Transverse colon (tissue), 4 donors: ENCODE results near the gene EFNA1. TPM values are rescaled to one million over a fixed set of nuclear protein-coding genes. Genes with fewer than 3 reads are reported as not detected.

ENCODE experiments used
- DNase-seq: peaks from one replicate; pipeline ENCODE4 v3.0.0-alpha.2; 2019
- H3K27ac ChIP-seq, 4 donors: fragments of 200-600 bp; sonication (generic); 2 replicates each; pipeline ENCODE4 v1.5.1; 2016 to 2018; ENCODE audit warnings: inconsistent platforms in 4 of 4
- H3K27me3 ChIP-seq: fragments of 200-600 bp; sonication (generic); 2 replicates; pipeline ENCODE4 v1.5.1; 2017; ENCODE audit warnings: inconsistent platforms
- H3K36me3 ChIP-seq, 4 donors: fragments of 200-600 bp; sonication (generic); 2 replicates each; pipeline ENCODE4 v1.5.1; 2017 to 2019; ENCODE audit warnings: inconsistent platforms in 4 of 4
- H3K4me1 ChIP-seq, 4 donors: fragments of 200-600 bp; sonication (generic); 2 replicates each; pipeline ENCODE4 v1.5.1; 2017 to 2020; ENCODE audit warnings: inconsistent platforms in 4 of 4
- H3K4me3 ChIP-seq, 4 donors: fragments of 200-600 bp; sonication (generic); 1 replicate in 1 of 4; 2 replicates in 3 of 4; pipeline versions ENCODE4 v1.5.1 to v1.6.1; 2017 to 2019; ENCODE audit warnings: inconsistent platforms in 4 of 4
- H3K9me3 ChIP-seq, 2 donors: fragments of 200-600 bp; sonication (generic); 2 replicates each; pipeline ENCODE4 v1.5.1; 2017 to 2019; ENCODE audit warnings: inconsistent platforms in 2 of 2
- EP300 ChIP-seq: sonication (generic); formaldehyde crosslinking; IDR thresholded peaks from one replicate; pipeline ENCODE4 v1.6.1; 2017; ENCODE audit warnings: antibody characterized with exemption, low read depth
- POLR2A ChIP-seq: fragments of 450-650 bp; IDR thresholded peaks from one replicate; pipeline ENCODE4 v1.6.1; 2016; ENCODE audit warnings: antibody characterized with exemption, mild to moderate bottlenecking, moderate library complexity
- POLR2AphosphoS5 ChIP-seq, 3 donors: sonication (generic); formaldehyde crosslinking; IDR thresholded peaks; one replicate each; pipeline ENCODE4 v1.6.1; 2016; ENCODE audit warnings: antibody characterized with exemption in 3 of 3
- WGBS, 2 donors: methylation state at CpG; one replicate each; pipeline ENCODE4 v1.1.5; 2018; ENCODE audit warnings: low coverage in 1 of 2; 5-methylcytosine and 5-hydroxymethylcytosine counted together
- in situ Hi-C, 4 donors: fragments of 200-750 bp; cut with MboI; loops; one replicate each; pipeline versions ENCODE4 v1.15.0 to v1.15.1; 2017; ENCODE audit warnings: low sequenced_read_pairs in 3 of 4, low pct_ligation_motif_present in 1 of 4, low pct_unique_long_range_greater_than_20kb in 1 of 4
- intact Hi-C: fragments of 100-400 bp; cut with DNase I; formaldehyde crosslinking; loops from one replicate; pipeline ENCODE4 v1.15.1; 2023; ENCODE audit warnings: low total_unique reads
- total RNA-seq, 4 donors: library from RNA; depleted of rRNA; stranded (reverse); fragments of >200 nt; gene quantifications; one replicate each; pipeline ENCODE4 v1.1.0, GENCODE V29; 2016
- TF ChIP-seq, protein P1 (sequence below), 5 experiments: fragments of 200-600 bp in 3 of 5; fragments of 450-650 bp in 2 of 5; sonication (generic) in 3 of 5; IDR thresholded peaks; 1 replicate in 2 of 5; 2 replicates in 3 of 5; pipeline ENCODE4 v1.5.1; 2016 to 2017; ENCODE audit warnings: antibody characterized with exemption in 5 of 5, inconsistent platforms in 3 of 5, mild to moderate bottlenecking in 2 of 5, moderate library complexity in 1 of 5

The EFNA1 gene
- total RNA-seq, 4 donors from 2014 or later = 18.5 to 108 (median 62.7) TPM

DNA sequence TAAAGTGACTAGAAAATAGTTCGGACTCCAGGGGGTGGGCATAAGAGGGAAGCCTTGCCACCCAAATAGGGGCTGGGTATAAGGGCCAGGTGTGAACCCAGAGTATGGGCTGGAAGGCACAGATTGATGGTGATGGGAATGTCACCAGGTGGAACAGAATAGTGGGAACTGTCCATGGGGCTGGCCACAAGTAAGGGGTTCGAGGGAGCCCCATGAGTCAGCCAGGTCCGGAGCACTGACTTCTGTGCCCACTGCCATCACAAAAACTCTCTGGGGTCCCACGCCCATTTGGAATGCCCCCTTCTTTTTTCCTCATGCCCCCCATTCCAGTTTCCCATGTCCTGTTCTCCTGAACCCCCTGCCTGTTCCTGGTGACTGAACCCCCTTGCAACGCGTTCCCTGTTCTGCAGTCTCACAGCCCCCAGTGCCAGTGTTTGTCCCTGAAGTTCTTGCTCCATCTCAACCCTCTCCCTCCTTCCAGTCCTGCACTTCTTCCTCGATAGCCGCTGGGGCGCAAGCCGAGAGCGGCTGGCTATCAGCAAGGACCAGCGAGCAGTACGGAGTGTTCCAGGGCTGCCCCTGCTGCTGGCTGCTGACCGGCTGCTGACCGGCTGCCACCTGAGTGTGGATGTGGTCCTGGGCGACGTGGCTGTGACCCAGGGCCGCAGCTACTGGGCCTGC is 53.8 kb downstream of the EFNA1 start:
- Histone ChIP-seq H3K9me3 (no peaks in the 10 kb centered on the region), H3K4me3 (no peak overlapping the region), H3K27ac (no peak overlapping the region), H3K4me1 (peaks cover 10 to 24% (median 21%) of the 10 kb centered on the region in 4 donors), H3K27me3 (no peaks in the 10 kb centered on the region), H3K36me3 (no peaks in the 10 kb centered on the region)
- no peak for TF ChIP-seq POLR2AphosphoS5 (IDR thresholded peaks at IDR 0.05)
- TF ChIP-seq, protein P1, sequence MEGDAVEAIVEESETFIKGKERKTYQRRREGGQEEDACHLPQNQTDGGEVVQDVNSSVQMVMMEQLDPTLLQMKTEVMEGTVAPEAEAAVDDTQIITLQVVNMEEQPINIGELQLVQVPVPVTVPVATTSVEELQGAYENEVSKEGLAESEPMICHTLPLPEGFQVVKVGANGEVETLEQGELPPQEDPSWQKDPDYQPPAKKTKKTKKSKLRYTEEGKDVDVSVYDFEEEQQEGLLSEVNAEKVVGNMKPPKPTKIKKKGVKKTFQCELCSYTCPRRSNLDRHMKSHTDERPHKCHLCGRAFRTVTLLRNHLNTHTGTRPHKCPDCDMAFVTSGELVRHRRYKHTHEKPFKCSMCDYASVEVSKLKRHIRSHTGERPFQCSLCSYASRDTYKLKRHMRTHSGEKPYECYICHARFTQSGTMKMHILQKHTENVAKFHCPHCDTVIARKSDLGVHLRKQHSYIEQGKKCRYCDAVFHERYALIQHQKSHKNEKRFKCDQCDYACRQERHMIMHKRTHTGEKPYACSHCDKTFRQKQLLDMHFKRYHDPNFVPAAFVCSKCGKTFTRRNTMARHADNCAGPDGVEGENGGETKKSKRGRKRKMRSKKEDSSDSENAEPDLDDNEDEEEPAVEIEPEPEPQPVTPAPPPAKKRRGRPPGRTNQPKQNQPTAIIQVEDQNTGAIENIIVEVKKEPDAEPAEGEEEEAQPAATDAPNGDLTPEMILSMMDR (IDR thresholded peaks at IDR 0.05) = no peak
- no peak for TF ChIP-seq EP300
- in situ Hi-C loops = no loop called here
- 95 to 100% methylated on average over 2 to 18 of the region's 18 CpGs for WGBS, 2 donors
- no peak for DNase-seq
- intact Hi-C loops = no loop called here

DNA sequence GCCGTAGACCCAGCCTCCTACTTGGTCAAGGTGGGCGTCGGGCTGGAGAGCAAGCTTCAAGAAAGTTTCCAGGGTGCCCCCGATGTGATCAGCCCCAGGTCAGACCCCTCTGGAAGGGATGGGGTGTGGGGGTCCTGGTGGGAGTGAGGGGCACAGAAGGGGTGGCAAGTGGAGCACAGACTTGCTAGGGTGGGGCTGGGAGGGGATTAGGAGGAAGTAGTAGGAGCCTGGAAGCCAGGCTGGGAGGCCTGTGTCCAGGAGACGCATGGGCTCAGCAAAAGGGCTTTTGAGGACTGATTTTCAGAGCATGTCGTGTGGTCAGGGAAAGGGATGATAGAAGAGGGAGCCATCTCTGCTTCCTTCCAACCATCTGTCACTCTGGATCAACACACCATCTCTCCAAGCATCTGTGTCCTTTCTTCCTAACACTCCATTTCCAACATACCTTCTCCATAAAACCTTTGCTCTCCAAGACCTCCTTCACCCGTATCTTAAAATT is 54.4 kb downstream of the EFNA1 start:
- intact Hi-C loops = no loop called here
- no peak overlapping the region for H3K27ac ChIP-seq
- TF ChIP-seq POLR2A (no peak), POLR2AphosphoS5 (IDR thresholded peaks at IDR 0.05) (no peak), EP300 (no peak)
- TF ChIP-seq, protein P1 (IDR thresholded peaks at IDR 0.05) = no peak
- H3K36me3 ChIP-seq = no peaks in the 10 kb centered on the region
- peaks cover 9 to 25% (median 22%) of the 10 kb centered on the region in 4 donors for H3K4me1 ChIP-seq
- no peaks in the 10 kb centered on the region for H3K27me3 ChIP-seq
- no peaks in the 10 kb centered on the region for H3K9me3 ChIP-seq
- 79 to 91% methylated on average over 2 to 7 of the region's 7 CpGs for WGBS, 2 donors
- in situ Hi-C loops = no loop called here
- DNase-seq = no peak
- H3K4me3 ChIP-seq = no peak overlapping the region

GRCh38 chr1:155183775-155184221 is 56.1 kb downstream of the EFNA1 start:
- DNase-seq = no peak
- no peak overlapping the region for H3K27ac ChIP-seq
- TF ChIP-seq POLR2A (no peak), POLR2AphosphoS5 (IDR thresholded peaks at IDR 0.05) (no peak), EP300 (no peak)
- TF ChIP-seq, protein P1 (IDR thresholded peaks at IDR 0.05) = no peak

DNA sequence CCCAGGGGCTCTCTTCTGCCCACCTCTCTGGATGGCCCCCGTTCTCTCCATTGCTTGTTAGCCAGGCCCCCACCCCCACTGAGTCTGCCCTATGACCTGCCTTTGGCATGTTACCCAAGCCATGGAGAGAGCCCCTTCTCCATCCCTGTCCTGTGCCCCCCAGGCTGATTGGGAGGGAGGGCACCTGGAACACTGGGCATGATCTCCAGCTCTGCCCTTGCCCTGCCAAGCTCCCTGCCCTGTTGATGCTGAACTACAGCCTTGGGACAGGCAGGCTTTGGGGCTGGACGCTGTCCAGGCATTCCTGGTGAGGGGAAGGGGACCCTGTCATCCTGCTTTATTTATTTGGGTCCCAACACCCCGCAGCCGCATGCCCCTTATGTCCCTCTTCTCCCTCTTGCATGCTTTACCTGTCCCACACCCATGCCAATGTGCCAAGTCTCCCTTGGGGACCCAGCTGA is 56.7 kb downstream of the EFNA1 start:
- 82% methylated on average over 4 of the region's 4 CpGs; no CpG with 5 or more reads in 1 of the 2 donors for WGBS, 2 donors

More at GRCh38 chr1:155183775-155184221, 56.1 kb downstream of the EFNA1 start:
- H3K27me3 ChIP-seq = no peaks in the 10 kb centered on the region
- 87% methylated on average over 20 of the region's 20 CpGs; no CpG with 5 or more reads in 1 of the 2 donors for WGBS, 2 donors
- H3K4me3 ChIP-seq = no peak overlapping the region
- peaks cover 10 to 38% (median 24%) of the 10 kb centered on the region in 4 donors for H3K4me1 ChIP-seq
- intact Hi-C loops (no loop called here), in situ Hi-C loops (no loop called here)
- H3K36me3 ChIP-seq = no peaks in the 10 kb centered on the region
- H3K9me3 ChIP-seq = no peaks in the 10 kb centered on the region

More for the DNA sequence above, 56.7 kb downstream of the EFNA1 start:
- no peak for DNase-seq
- H3K27ac ChIP-seq = no peak overlapping the region
- in situ Hi-C loops (no loop called here), intact Hi-C loops (no loop called here)
- H3K9me3 ChIP-seq = no peaks in the 10 kb centered on the region
- peaks cover 10 to 38% (median 24%) of the 10 kb centered on the region in 4 donors for H3K4me1 ChIP-seq
- H3K4me3 ChIP-seq = no peak overlapping the region
- H3K27me3 ChIP-seq = no peaks in the 10 kb centered on the region
- TF ChIP-seq, protein P1 (IDR thresholded peaks at IDR 0.05) = no peak
- TF ChIP-seq POLR2AphosphoS5 (IDR thresholded peaks at IDR 0.05) = no peak
- TF ChIP-seq POLR2A = no peak
- no peak for TF ChIP-seq EP300
- no peaks in the 10 kb centered on the region for H3K36me3 ChIP-seq
